Renal cortex interstitium (tissue), 15 donors: ENCODE data around the gene SPRYD3. TPM values are rescaled to one million over a fixed set of nuclear protein-coding genes. Genes with fewer than 3 reads are reported as not detected.
"Not testable (repeated sequence)": the region's sequence is repeated elsewhere in the genome, so short reads cannot be mapped to it uniquely, and the experiment has no call there.

ENCODE experiments used
- DNase-seq, 11 donors: peaks; one replicate each; pipeline ENCODE4 v3.0.0-alpha.2; 2013; ENCODE audit warnings: low read depth in 9 of 11, low spot score in 4 of 11; ENCODE audit errors: extremely low read depth in 1 of 11
- long read RNA-seq, 16 experiments: transcript quantifications; one replicate each; lab custom pipeline, GENCODE V29; 2026
- polyA plus RNA-seq, 3 donors: library from polyadenylated mRNA; unstranded; fragments of 120-200 nt; gene quantifications; one replicate each; pipeline ENCODE4 v1.2.1, GENCODE V29; 2013; ENCODE audit not compliant: insufficient read length in 3 of 3

SPRYD3 gene, protein sequence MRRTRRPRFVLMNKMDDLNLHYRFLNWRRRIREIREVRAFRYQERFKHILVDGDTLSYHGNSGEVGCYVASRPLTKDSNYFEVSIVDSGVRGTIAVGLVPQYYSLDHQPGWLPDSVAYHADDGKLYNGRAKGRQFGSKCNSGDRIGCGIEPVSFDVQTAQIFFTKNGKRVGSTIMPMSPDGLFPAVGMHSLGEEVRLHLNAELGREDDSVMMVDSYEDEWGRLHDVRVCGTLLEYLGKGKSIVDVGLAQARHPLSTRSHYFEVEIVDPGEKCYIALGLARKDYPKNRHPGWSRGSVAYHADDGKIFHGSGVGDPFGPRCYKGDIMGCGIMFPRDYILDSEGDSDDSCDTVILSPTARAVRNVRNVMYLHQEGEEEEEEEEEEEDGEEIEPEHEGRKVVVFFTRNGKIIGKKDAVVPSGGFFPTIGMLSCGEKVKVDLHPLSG
- polyA plus RNA-seq = 10 to 100 TPM; 15.1 to 20.2 (median 17.1) TPM
- long read RNA-seq, donor 1, partial matches to known transcripts = 0 of 3 reads
- long read RNA-seq, donor 1, other reads (novel, unspliced or antisense) = 0 of 3 reads
- long read RNA-seq, donor 2, partial matches to known transcripts = 0 of 3 reads
- long read RNA-seq, donor 2, other reads (novel, unspliced or antisense) = 0 of 3 reads
- long read RNA-seq, donor 3, transcript SPRYD3-201 (11 exons, 2,932 nt) = major isoform, 12 of 12 reads
- long read RNA-seq, donor 3, partial matches to known transcripts = 0 of 12 reads
- long read RNA-seq, donor 3, other reads (novel, unspliced or antisense) = 0 of 12 reads
- long read RNA-seq, donor 4, partial matches to known transcripts = 0 of 4 reads
- long read RNA-seq, donor 4, other reads (novel, unspliced or antisense) = 0 of 4 reads
- long read RNA-seq, donor 5 = 0 reads
- long read RNA-seq, donor 6, partial matches to known transcripts = 0 of 2 reads
- long read RNA-seq, donor 6, other reads (novel, unspliced or antisense) = 0 of 2 reads
- long read RNA-seq, donor 7, transcript SPRYD3-201 (11 exons, 2,932 nt) = major isoform, 5 of 5 reads
- long read RNA-seq, donor 7, partial matches to known transcripts = 0 of 5 reads
- long read RNA-seq, donor 7, other reads (novel, unspliced or antisense) = 0 of 5 reads
- long read RNA-seq, donor 8, transcript SPRYD3-201 (11 exons, 2,932 nt) = major isoform, 8 of 8 reads
- long read RNA-seq, donor 8, partial matches to known transcripts = 0 of 8 reads
- long read RNA-seq, donor 8, other reads (novel, unspliced or antisense) = 0 of 8 reads
- long read RNA-seq, donor 9, partial matches to known transcripts = 0 of 1 reads
- long read RNA-seq, donor 9, other reads (novel, unspliced or antisense) = 0 of 1 reads
- long read RNA-seq, donor 10, partial matches to known transcripts = 0 of 2 reads
- long read RNA-seq, donor 10, other reads (novel, unspliced or antisense) = 0 of 2 reads
- long read RNA-seq, donor 11, transcript SPRYD3-201 (11 exons, 2,932 nt) = major isoform, 5 of 5 reads
- long read RNA-seq, donor 11, partial matches to known transcripts = 0 of 5 reads
- long read RNA-seq, donor 11, other reads (novel, unspliced or antisense) = 0 of 5 reads
- long read RNA-seq, donor 12, transcript SPRYD3-201 (11 exons, 2,932 nt) = major isoform, 5 of 10 reads
- long read RNA-seq, donor 12, partial matches to known transcripts = 5 of 10 reads
- long read RNA-seq, donor 12, other reads (novel, unspliced or antisense) = 0 of 10 reads
- long read RNA-seq, donor 13 = 0 reads
- long read RNA-seq, donor 14, partial matches to known transcripts = 0 of 3 reads
- long read RNA-seq, donor 14, other reads (novel, unspliced or antisense) = 0 of 3 reads
- long read RNA-seq, donor 15 = 0 reads
- long read RNA-seq, donor 16, transcript SPRYD3-201 (11 exons, 2,932 nt) = major isoform, 15 of 15 reads
- long read RNA-seq, donor 16, partial matches to known transcripts = 0 of 15 reads
- long read RNA-seq, donor 16, other reads (novel, unspliced or antisense) = 0 of 15 reads

DNA sequence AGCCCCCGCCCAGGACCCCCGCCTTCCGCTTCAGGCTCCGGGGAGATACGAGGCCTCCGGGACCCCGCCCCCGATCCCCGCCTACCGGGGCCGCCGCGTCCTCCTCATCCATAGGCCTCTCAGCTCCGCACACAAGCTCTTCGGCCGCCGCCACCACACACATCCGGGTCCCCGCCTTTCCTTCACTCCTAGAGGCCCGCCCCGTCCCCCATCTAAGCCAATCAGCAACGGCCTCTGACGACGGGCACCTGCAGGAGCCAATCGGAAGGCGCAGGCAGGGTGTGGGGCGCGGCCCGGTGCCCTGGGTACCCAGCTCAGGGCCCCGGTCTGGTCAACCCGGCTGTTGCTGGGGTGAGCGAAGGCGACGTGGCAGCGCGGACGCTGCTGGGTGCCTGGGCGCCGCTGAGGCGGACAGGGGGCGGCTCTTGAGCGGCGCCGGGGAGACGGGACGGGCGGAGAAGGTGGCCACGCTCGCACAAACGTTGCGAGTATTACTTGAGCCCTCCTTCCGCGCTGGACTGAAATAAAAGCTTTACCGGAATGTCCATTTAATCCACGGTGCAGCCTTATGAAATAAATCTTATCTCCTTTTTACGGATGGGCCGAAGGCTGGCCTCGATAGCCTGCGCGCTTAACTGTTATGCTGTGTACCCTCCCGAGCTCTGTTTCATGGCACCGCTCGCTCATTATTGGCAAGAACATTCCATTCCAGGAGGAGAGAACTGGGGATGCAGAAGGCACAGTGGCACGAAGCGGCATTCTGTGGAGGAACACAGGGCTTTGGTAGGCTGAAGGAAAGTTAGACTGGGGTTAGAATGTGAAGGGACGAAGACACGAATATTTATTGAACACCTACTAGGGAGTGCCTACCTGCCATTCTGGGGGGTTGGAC, at the start of gene SPRYD3:
Gene SPRYD3 (minus strand): TSS at position 165 of the 892 bp plus-strand sequence. CDS start 57 bp downstream, at position 108.
- peak; percentile 86 to 97 (median 94) for DNase-seq

DNA sequence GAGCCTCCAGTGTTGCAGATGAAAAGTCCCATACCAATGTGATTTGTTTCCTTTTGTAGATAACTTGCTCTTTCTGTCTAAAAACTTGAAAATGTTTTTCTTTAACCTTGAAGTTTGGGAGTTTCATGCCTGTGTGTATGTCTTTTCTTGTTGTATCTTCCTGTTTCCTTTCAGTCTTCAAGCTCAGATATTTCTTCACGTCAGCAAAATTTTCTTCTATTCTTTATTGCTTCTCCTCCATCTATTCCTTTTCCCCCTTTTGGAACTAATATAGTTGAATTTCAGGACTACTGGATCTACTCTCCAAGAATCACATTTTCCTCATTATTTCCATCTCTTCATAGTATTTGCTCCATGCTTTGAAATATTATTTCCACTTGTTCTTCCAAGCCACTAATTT, 48.0 kb upstream of the SPRYD3 start:
- no peak for DNase-seq

DNA sequence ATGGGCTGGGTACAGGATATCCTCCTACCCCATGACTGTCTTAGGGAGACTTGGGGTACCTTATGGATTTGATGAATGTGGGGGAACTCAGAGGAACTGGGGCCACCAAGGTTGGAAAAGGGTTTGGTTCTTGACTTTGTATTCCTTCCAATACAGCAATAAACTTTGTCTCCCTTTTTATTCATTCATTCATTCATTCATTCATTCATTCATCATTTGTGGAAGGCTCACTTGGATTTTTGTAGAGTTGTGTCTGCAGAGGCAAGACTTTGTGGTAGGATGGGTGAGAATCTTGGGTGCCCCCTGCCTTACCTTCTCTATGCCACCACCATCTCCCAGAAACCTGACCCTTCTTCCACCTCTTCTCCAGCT, 45.1 kb upstream of the SPRYD3 start:
- DNase-seq = no peak

DNA sequence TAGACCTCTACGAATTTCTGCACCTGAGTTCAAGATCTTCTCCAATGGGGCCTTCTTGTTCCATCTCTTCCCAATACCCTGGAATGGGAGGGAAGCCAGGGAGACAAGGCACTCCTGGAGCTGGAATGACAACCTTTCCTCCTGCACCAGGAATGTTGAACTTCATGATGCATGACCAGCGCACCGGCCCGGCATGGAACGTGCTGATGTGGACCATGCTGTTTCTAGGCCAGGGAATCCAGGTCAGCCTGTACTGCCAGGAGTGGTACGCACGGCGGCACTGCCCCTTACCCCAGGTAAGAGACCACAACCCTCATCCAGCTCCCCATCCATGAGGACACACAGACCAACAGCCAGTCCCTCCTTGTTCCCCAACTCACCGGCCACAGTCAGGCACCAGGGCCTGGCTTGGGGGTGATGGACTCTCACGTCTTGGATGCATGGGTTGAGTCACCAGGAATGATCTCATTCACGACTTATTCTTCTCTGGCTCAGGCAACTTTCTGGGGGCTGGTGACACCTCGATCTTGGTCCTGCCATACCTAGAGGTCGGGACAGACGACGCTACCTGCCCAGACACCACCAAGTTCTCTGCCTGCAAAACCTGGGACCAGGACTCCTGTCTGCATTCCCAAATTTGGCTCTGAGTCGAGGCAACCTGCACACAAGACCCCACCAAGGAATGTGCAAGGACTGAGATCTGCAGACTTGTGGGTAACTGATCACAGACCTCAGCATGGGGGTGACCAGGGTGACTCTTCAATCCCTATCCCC, 44.6 kb upstream of the SPRYD3 start:
- DNase-seq = no peak

DNA sequence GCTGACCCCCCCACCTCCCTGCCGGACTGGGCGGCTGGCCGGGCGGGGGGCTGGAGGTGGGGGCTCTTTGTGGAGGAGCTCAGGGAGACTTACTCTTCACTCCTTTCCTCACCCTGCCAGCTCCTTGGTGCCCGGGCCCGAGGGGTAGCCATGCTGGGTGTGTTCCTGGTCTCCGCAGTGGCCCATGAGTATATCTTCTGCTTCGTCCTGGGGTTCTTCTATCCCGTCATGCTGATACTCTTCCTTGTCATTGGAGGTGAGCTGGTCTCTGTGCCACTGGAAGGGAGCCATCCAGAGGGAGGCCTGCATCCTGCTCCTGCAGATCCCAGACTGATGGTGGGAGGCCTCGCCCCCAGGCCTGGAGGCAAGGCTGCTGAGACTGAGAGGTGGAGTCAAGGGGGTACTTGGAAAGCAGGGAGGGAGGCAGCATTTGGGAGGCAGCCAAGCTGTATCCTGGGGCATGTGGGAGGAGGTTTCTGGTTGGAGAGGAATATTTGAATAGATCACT, 43.8 kb upstream of the SPRYD3 start:
- DNase-seq = no peak

DNA sequence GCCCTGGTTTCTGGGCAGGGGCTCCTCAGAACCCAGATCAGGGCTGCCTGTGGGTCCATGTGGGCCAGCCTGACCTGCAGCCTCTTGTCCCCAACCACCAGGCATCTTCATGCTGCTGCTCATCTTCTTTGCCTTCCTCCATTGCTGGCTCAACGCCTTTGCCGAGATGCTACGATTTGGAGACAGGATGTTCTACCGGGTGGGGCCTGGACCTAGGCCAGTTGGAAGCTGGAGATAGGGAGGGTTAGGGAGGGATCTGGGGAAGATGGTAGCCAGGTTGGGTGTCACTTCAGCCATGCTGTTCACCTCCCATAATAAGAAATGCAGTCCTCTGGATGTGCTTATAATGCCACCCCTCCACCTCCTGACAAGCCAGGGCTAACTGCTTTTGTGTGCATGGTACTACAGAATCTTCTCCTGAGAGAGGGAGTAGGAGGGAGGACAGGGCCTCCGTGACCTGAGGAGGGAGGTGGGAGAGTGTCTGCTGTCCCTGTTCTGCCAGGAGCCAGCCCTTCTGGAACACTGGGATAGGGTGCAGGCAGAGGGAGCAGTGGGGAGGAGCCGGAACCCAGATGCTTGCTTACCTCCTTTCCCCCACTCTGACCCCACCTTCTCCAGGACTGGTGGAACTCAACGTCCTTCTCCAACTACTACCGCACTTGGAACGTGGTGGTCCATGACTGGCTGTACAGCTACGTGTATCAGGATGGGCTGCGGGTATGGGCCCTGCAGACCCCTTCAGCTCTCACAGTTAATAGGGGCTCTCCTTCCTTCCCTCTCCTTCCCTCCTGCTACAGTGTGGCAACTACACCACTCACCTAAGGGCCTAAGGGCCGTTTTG, 41.7 kb upstream of the SPRYD3 start:
- no peak for DNase-seq

DNA sequence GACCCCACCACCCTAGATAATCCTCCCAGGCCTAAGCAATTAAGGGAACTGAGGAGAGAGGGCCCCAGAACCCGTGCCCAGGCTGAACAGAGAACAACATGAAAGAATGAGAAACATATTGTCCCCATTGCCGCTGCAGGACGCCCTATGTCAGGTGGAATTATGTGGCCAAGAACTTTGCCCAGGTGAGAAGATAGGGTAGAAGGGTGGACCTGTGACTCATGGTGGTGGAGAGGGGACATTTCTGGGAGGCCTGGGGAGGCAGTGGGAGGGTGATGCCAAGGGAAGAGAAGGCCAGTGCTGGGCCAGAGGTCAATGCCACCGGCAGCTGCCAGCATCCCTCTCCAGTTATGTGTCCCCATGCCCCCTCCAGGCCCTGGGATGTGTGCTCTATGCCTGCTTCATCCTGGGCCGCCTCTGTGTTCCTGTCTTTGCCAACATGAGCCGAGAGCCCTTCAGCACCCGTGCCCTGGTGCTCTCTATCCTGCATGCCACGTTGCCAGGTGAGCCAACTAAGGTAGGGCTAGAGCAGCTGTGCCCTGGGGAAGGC, 39.6 kb upstream of the SPRYD3 start:
- DNase-seq = no peak

DNA sequence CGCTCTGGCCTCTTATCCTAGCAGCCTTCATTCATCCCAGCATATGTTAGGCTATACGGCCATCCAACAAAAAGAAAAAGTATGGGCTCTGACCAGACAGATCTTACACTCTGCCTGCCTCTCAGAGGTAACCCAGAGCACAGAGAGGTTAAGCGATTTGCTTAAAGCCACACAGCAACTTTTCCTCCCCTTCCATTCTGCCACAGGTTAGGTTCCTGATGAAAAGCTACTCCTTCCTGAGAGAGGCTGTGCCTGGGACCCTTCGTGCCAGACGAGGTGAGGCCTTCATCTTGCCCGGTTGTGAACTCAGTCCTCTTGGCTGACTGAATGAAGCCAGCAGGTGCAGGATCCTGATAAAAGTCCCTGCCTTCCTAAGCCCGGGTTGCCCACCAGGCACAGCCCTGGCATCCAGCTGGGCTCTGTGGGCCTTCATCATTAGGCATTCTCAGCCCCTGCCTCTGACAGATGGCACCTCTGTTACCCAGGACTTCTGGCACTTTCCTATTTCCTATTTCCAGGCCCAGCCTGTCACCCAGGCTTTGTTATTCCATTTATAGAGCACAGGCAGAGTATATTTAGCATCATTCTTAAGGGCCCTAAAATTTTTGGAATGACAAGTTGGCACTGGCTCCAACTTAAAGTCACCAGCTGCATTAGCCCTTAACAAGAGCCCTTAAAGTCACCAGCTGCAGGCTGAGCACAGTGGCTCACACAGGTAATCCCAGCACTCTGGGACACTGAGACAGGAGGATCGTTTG, 36.9 kb upstream of the SPRYD3 start:
- DNase-seq = no peak

DNA sequence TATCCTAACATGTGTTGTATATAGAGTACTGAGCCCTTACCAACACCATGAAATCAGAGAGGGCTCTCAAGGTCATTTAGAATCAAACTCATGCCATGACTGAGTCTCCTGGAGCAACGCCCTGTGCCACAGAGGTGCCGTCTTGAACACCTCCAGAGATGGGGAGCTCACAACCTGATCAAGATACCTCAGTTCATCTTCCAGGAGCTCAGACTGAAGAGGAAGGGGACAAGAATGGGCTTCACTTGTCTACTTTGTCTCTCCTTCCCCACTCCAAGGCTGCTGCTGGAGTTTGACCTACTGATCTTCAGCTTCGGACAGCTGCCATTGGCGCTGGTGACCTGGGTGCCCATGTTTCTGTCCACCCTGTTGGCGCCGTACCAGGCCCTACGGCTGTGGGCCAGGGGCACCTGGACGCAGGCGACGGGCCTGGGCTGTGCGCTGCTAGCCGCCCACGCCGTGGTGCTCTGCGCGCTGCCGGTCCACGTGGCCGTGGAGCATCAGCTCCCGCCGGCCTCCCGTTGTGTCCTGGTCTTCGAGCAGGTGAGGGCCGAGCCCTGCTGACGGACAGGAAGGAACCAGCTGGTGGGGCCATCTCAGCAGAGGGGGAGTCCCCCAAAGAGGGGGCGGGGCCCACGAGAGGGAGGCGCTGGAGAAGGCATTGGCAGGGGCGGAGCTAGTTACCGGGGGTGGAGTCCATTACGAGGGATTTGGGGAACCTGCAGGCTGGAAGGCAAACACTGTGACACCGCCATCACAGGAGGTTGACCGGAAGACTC, 36.1 kb upstream of the SPRYD3 start:
- no peak for DNase-seq

DNA sequence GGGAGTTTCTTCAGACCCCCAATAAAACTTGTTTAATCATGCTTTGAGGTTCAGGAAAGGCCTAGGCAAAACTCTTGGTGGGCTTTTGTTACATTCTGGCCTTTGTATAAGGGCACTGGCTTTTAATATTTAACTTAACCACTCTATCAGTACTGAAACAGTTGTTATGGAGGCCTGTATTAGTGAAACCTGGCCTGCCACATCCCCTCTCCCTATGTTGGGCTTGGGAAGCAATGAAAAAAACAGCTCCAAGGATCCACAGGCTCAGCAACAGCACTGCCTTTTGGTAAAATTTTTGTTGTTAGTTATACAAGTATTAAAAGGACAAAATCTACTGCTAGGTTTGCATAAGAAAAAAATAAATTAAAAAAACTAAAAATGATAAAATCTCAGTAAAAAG, 34.8 kb upstream of the SPRYD3 start:
- no peak for DNase-seq

DNA sequence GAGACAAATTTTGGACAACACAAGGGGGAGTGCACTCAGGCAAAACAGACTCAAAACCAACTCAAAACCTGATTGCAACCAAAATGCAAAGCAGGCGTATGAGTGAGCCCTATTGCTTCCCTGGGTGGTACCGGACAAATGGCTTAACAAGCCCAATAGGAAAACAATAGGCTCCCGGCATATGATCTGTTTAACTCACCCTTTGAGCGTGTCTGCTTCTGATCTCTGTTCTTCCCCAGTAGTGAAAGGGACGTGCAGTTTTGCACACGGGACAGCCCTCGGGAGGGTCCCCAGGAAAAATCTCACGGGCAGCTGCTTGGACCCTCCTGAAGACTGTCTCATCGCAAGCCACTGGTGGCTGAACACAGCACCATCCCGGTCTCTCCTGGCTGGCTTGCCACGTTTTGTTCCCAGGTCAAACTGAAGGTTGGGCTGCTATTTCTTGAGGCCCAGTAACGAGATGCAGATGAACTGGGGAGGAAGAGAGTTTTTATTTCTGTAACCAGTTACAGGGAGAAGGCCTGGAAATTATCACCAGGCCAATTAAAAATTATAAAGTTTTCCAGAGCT, 34.0 kb upstream of the SPRYD3 start:
- no peak for DNase-seq

DNA sequence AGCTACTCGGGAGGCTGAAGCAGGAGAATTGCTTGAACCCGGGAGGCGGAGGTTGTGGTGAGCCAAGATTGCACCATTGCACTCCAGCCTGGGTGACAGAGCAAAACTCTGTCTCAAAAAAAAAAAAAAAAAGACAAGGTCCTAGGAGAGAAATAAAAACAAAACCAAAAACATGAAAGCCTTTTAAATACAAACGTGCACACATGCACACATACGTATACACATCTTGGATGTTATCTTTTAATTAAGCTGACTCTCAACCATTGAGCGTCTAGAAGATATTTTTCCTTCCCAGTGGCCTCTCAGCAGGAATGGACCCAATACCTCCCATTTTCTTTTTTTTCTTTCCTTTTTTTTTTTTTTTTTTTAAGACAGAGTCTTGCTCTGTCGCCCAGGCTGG, 33.2 kb upstream of the SPRYD3 start:
- not testable (repeated sequence) for DNase-seq

DNA sequence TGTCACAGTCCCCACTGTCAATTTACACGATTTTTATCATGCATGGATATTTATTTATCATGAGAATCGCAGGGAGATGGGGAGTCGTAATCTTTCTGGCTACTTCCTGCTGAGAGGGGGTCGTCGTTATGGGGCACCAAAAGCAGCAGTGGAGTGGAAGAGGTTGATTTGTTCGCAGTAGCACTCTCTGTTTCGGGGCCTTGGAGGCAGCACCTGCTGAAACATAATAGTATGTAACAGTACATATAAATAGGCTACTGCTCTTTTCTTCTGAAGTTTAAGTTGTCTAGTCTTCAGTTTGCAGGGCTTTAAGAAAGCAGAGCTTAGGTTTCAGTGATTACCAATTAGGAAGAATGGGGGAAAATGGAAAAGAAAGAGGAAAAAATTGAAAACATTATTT, 27.9 kb upstream of the SPRYD3 start:
- DNase-seq = no peak
